Measurements from ENCODE around the gene PPP6R1.

Gene PPP6R1

GRCh38 chr19:55181740-55182139 lies 77.1 kb downstream of the PPP6R1 start:
- no peak for DNase-seq (ENCODE audit: low read depth)

Measured in stimulated activated CD4-positive, alpha-beta T cell treated with anti-CD3 and anti-CD28 coated beads, Interleukin-2, amount 100 ng/mL, for 4 hours (primary cell).